ENCODE data around the gene SPDEF. TPM values are rescaled to one million over a fixed set of nuclear protein-coding genes. Genes with fewer than 3 reads are reported as not detected.

SPDEF gene
- total RNA-seq, 4 donors from 2014 or later, result 9.1 to 47.9 (median 28.7) TPM

- H3K4me3 ChIP-seq (ENCODE audit: low read depth, poor library complexity, severe bottlenecking), result no peak overlapping the region
- WGBS, 2 donors, result 66 to 75% methylated on average over 9 of the region's 9 CpGs
- no peak for TF ChIP-seq POLR2A (IDR thresholded peaks at IDR 0.05)
- TF ChIP-seq, protein P1, sequence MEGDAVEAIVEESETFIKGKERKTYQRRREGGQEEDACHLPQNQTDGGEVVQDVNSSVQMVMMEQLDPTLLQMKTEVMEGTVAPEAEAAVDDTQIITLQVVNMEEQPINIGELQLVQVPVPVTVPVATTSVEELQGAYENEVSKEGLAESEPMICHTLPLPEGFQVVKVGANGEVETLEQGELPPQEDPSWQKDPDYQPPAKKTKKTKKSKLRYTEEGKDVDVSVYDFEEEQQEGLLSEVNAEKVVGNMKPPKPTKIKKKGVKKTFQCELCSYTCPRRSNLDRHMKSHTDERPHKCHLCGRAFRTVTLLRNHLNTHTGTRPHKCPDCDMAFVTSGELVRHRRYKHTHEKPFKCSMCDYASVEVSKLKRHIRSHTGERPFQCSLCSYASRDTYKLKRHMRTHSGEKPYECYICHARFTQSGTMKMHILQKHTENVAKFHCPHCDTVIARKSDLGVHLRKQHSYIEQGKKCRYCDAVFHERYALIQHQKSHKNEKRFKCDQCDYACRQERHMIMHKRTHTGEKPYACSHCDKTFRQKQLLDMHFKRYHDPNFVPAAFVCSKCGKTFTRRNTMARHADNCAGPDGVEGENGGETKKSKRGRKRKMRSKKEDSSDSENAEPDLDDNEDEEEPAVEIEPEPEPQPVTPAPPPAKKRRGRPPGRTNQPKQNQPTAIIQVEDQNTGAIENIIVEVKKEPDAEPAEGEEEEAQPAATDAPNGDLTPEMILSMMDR (IDR thresholded peaks at IDR 0.05), result no peak
- no peak for DNase-seq (ENCODE audit: low spot score in 2 of 2)
- intact Hi-C loops (cut with DNase I; ENCODE audit: low total_unique reads), result no loop called here
Observed at GRCh38 chr6:34571388-34571787, 15.3 kb upstream of the SPDEF start.

- intact Hi-C loops (cut with DNase I; ENCODE audit: low total_unique reads), result no loop called here
- 60 to 72% methylated on average over 21 of the region's 21 CpGs for WGBS, 2 donors
- H3K4me3 ChIP-seq (ENCODE audit: low read depth, poor library complexity, severe bottlenecking), result no peak overlapping the region
- TF ChIP-seq POLR2A (IDR thresholded peaks at IDR 0.05), result no peak
- TF ChIP-seq, protein P1 (IDR thresholded peaks at IDR 0.05), result no peak
- no peak for DNase-seq (ENCODE audit: low spot score in 2 of 2)
Observed at GRCh38 chr6:34570066-34570833, 14.1 kb upstream of the SPDEF start.

- intact Hi-C loops (cut with DNase I; ENCODE audit: low total_unique reads), result no loop called here
- DNase-seq (ENCODE audit: low spot score in 2 of 2), result no peak
- TF ChIP-seq, protein P1 (IDR thresholded peaks at IDR 0.05), result no peak
- TF ChIP-seq POLR2A (IDR thresholded peaks at IDR 0.05), result no peak
- no peak overlapping the region for H3K4me3 ChIP-seq (ENCODE audit: low read depth, poor library complexity, severe bottlenecking)
- 73 to 83% methylated on average over 5 of the region's 5 CpGs for WGBS, 2 donors
Observed at GRCh38 chr6:34569361-34569973, 13.3 kb upstream of the SPDEF start.

DNA sequence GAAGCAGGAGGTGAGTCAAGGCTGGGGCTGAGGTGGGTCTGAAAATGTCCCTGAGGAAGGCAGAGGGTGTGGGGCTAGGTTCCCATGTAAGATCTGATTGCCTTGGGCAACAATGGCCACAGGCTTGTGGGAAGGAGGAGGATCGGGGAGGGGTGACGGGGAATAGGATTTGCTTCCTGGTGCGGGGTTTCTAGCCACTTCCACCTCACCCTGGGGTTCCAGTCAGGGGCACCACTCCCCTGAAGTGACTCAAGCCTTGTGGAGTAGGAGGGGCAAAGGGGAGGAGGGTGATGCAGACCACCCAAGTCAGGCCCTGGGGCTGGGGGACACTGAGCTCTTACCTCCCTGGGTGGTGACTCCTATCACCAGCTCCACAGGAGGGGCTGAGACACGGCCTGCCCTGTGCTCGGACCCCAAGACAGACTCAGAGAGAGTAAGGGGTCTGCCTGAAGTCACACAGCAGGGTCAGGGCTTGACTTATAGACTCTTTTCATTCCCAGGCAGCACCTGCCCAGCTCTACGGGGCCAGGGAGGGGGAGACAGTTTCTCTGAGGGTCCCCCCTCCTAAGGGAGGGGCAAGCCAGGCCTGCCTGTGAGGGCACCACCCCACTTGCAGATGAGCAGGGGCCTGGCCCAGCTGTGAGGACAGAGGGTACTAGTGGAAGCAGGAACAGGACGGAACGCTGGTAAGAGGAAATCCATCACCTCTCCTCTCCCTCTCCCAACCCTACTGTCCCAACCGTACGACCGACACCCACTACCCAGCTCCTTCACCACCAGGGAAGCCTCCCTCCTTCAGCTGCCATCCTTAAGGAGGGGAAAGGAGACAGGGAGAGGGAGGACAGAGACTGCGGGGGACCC is 12.4 kb upstream of the SPDEF start:
- 49 to 55% methylated on average over 12 of the region's 12 CpGs for whole genome bisulfite sequencing, 2 donors
- intact Hi-C loops (cut with DNase I; ENCODE audit: low total_unique reads), result no loop called here
- TF ChIP-seq, protein P1 (IDR thresholded peaks at IDR 0.05), result no peak
- TF ChIP-seq POLR2A (IDR thresholded peaks at IDR 0.05), result no peak
- DNase-seq (ENCODE audit: low spot score in 2 of 2), result no peak
- H3K4me3 ChIP-seq (ENCODE audit: low read depth, poor library complexity, severe bottlenecking), result no peak overlapping the region

GRCh38 chr6:34566830-34567546 is 10.9 kb upstream of the SPDEF start:
- 78 to 81% methylated on average over 14 of the region's 14 CpGs for WGBS, 2 donors
- no peak overlapping the region for H3K4me3 ChIP-seq (ENCODE audit: low read depth, poor library complexity, severe bottlenecking)
- no peak for TF ChIP-seq POLR2A (IDR thresholded peaks at IDR 0.05)
- TF ChIP-seq, protein P1 (IDR thresholded peaks at IDR 0.05), result no peak
- intact Hi-C loops (cut with DNase I; ENCODE audit: low total_unique reads), result no loop called here
- DNase-seq (ENCODE audit: low spot score in 2 of 2), result no peak

Data from lower leg skin (tissue), 4 donors.